Left ventricle myocardium superior (tissue), 1 donor: Measurements from ENCODE around the gene ACKR3. TPM values are rescaled to one million over a fixed set of nuclear protein-coding genes. Genes with fewer than 3 reads are reported as not detected.
A peak's percentile ranks its signal among the peaks of the same experiment; 100 is the strongest.

Experiments
- ATAC-seq: fragments of 200-7000 bp; cut with Tn5 transposase; one replicate; pipeline ENCODE4 v1.9.1; 2020; ENCODE audit warnings: mild to moderate bottlenecking, moderate library complexity
- DNase-seq: peaks from one replicate; pipeline ENCODE4 v3.0.0-alpha.2; 2020
- intact Hi-C: fragments of 100-400 bp; cut with micrococcal nuclease; formaldehyde crosslinking; loops from one replicate; pipeline ENCODE4 v1.11.0; 2022
- total RNA-seq: library from RNA; stranded (reverse); fragmentation: NEBNext Ultra II Directional; extraction: Animal tissue kit (Norgen Biotek cat#: 25700); gene quantifications from one replicate; pipeline ENCODE4 v1.2.1, GENCODE V29; 2021
- donor health status: DM: no; HTN: yes; CAD: no; lungs with severe emphysema.

The ACKR3 gene
- total RNA-seq, 1 donor from 2014 or later: 25.4 TPM

DNA sequence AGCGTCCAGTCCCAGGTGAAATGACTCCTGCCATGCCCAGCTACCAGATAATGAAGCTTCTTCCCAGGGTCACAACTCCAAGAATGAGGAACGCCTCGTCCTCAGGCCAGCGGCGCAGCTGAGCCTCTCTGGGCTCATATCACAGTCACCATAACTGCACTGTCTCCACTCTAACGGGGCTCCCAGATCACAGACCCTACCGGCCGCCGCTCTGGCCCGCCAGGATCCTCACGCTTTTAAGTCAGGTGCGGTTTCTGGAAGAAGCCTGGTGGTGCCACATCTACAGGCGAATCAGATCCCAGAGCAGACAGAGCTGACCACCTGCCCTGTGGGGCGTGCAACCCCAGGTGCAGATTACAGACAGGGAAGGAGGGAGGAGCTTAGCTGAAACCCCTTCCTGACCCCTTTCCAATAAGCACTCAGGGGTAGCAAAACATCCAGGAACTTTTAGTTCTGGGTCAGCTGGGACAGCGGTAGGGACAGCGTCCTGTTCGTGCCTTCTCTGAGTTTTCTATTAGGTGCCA is 3.7 kb upstream of the ACKR3 start:
- intact Hi-C loops: no loop called here
- ATAC-seq (no peak), DNase-seq (no peak)

DNA sequence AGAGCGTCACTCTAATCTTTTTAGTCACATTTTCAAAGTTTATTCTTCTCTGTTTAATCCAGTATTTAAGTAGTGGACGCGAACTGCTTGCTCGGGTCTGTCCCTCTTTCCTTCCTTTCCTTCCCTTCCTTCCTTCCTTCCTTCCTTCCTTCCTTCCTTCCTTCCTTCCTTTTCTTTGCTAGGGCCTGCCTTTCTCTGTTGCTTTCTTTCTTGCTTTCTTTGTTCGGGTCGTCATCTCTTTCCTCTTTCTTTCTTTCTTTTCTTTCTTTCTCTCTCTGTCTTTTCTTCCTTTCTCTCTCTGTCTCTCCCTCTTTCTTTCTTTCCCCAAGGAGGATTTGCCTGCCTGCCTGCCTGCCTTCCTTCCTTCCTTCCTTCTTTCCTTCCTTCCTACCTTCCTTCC is 3.0 kb upstream of the ACKR3 start:
- DNase-seq: no peak
- ATAC-seq: no peak
- intact Hi-C loops: no loop called here

DNA sequence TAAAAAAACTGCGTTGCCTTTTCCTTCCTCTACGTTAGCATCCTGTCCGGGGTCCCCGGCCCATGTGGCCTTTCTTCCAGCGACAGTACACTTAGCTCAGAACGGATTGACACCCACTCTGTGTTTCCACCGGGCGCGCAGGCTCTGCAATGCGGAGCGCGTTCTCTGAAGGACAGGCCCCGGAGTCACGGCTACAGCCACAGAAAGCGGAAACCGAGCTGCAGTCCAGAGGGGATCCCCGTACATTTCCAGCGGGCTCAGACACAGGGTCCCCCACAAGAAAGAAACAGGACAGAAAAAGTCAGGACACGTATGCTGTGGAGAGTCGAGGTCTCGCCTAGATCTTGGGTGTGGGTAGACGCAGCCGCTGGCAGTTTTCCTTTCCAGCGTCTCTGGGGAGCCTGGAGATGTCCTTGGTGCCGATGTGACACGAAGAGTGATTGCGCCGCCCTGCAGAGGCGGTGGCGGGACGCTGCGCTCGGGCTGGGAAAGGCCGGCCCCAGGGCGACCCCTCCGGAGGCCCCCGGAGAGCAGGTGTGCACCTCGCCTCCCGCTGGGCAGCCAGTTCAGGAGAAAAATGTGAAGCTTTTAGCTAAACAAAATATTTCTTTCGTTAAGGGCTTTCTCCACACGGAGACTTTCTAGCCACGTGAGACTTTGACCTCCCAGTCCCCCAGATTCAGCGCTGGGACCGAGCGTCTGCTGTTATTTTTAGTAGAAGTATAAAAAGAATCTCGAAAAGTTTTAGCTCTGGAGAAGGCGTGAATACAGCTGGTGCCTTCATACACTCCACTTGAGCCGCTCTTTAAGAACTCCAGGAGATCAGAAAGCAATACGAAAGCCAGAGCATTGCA is 1.3 kb upstream of the ACKR3 start:
- ATAC-seq (peak; percentile 56), DNase-seq (peak; percentile 78)
- intact Hi-C loops: no loop called here

DNA sequence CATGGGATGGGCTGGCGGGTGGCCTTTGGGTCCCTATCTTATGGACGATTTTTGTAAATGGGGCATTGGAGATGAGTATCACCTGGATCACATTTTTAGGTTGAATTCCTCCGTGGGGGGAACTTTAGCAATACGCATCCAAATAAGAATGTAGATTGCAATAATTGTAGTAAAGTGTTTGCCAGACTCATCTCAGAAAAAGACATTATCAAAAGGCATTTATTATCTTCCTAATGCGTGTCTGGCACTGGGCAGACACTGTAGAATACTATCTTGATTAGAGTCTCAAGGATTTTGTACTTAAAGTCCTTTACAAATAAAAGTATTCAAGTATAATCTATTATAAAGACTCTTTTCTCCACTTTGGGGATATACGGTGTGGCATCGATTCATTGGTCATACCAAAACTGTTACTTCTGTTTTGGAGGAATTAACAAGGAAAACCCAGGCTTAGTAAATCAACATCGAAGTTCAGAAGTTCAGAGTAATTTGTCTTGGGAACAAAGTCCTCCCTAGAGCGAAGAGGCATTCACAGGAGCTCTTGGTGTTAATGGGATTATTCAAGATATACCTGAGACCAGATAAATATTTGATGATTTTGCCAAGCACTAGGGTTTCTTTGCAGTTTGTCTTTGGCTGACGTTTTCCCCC is 578 bp upstream of the ACKR3 start:
- intact Hi-C loops: no loop called here
- ATAC-seq (no peak), DNase-seq (no peak)

DNA sequence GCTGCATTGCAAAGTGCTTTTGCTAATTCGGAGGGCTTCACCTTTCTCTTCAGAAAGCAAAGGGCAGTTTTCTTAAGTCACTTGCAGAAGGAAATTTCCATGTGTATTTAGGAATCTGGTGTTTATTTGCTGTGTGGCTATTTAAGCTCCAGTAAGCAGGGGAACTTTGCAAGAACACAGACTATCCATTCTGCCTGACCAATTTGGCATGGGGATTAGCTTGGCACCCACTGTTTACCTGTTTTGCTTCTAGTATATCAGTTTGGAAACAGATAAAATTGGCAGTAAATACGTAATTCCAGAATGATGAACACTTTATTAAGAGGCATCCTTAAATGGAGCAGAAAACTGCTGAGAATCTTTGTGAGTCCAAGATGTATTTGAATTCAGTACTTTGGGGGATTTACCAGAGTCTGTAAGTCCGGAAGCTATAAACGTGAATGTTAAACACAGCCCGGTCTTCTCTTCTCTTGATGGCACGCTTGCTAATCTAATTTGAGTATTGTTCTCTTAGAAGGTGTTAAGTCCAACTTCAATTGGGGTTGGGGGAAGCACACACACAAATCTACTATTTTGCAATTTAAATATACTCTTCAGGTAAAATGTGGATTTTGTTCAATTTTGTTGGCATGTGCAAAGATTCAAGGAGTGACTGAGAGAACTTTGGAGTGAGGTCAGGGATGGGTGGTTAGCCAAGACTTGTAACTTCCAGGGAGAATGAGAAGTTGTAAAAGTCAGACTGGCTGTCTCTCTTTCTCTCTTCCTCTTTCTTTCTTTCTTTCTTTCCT is 650 bp downstream of the ACKR3 start:
- intact Hi-C loops: loop anchor here (10.0 kb wide), 2 partner anchors 105 to 165 kb away; no protein-coding TSS in a partner anchor
- DNase-seq: no peak
- ATAC-seq: no peak

DNA sequence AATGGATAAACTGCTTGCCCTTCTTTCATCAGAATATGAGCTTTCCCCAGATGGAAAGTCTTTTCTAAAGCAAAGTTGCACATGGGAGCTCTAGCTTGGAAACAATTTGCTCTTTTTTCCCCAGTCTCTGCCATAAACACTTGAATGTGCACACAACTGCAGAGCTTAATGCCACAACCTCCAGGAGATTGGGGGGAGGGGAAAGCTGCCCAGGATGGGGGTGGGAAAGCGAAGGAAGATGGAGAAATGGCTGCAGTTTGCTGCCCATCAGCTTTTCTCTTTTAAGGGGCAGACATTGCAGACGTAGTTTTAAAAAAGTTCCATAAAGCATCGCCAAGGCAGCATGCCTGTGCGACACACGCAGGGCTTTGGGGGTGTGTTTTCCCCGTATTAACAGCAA is 1.5 kb downstream of the ACKR3 start:
- no peak for DNase-seq
- intact Hi-C loops: loop anchor here (10.0 kb wide), 2 partner anchors 104 to 164 kb away; no protein-coding TSS in a partner anchor

DNA sequence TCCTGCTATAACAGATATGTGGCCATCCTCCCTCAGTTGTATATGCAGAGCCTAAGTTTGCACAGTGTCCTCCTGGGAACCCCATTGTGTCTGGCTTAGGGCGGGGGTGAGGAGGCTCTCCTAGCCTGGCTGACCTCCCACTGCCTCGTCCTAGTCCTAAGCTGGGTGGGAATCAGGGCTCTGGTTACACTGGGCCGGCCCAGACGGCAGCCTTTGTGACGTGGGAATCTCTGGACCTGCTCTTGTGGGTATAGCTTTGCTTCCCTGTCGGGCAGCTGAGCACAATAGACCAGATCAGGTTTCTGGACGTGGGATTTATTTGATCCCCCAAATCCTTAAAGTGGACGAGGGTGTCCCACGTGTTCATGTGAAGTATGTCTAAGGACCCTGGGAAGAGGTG is 2.9 kb downstream of the ACKR3 start:
- intact Hi-C loops: loop anchor here (10.0 kb wide), 2 partner anchors 102 to 162 kb away; no protein-coding TSS in a partner anchor
- ATAC-seq (peak; percentile 9), DNase-seq (peak; percentile 58)

More for the DNA sequence above, 1.5 kb downstream of the ACKR3 start:
- ATAC-seq: no peak

DNA sequence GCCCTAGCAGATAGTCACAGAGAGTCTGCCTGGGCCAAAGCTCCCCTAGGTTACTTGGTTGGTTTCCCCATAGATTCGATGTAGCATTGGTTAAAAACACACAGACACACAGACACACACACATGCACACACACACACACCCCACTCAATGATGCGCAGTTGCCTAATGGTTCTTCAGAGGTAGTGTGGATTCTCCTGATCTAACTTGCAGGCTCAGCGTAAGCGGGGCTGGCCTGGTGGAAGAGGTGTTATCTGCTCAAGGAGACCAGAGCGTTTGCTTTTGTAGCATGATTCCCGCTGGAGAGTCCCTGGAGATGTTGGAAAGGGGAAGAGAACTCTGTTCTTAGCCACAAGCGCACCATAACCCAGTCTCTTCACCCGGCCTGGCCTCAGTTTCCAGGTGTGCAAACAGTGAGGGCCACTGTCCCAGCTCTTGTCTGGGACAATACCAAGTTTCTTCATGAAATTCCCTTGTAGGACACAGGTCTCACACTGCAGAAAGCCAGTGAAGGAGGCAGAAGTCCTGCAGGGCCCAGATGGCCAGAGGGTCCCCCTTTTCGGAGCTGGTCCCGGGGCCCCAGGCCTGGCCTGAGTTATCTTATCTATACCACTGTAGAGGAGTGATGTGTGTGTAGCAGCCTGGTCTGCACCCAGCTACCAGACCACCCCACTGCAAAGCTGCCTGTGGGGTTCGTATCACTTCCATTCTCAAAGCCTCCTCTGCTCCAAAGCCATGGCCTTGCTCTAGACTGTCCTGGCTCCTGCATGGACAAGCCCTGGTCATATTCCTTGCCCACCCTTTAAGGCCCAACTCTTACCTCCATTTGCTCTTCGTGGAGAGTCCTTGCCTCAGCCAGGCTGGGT is 3.7 kb downstream of the ACKR3 start:
- DNase-seq (no peak), ATAC-seq (no peak)
- intact Hi-C loops: loop anchor here (10.0 kb wide), 2 partner anchors 102 to 162 kb away; no protein-coding TSS in a partner anchor

DNA sequence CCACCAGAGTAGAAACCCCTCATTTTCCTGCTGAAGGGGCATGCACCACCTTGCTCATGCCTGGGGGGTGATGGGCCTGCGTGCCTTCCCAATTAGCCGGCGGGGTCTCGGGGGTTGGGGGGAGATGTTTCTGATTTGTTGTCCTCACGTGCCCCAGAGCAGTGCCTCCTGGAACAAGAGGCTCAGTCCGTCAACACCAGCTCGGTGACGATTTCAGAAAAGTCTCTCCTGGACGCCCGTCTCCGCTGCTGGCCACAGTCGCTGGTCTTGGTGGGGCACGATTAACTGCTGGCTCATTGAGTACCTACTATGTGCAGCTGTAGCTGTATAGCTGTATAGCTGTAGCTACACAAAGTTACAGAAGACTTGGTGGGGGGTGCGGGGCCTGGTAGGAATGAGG is 4.4 kb downstream of the ACKR3 start:
- intact Hi-C loops: loop anchor here (10.0 kb wide), 2 partner anchors 101 to 161 kb away; no protein-coding TSS in a partner anchor
- no peak for DNase-seq

DNA sequence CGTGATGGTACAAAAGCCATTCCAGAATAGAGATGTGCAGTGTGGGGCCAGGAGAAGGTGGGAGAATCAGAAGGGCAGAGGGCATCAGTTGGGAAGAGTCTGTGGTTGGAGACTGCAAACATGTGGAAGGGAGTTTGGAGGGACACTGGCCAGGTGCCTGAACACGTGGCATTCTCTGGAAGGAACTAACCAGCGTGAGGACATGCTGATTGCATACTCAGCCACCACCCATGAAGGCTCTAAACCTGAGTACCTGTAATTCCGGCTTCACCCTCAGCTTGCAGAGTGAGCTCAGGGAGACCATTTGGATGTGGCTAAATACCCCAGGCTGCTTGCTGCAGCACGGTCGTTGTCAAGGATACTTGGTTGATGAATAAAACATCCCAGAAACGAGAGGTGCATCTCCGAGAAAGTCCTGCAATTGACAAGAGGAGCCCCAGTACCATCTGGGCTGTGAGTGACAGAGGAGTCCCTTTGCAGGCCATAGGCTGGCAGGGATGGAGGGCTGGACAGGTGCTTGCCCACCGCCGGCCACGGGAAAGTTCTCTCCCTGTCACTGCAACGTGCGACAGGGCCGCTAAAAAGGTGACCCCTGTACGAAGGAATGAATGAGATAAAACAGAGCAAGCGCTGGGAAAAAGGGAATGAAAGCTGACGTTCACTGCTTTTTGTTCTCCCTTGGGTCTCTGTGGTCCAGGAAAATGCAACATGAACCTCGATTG is 5.0 kb downstream of the ACKR3 start:
- ATAC-seq: no peak
- no peak for DNase-seq
- intact Hi-C loops: loop anchor here (10.0 kb wide), 2 partner anchors 100 to 160 kb away; no protein-coding TSS in a partner anchor

More for the DNA sequence above, 4.4 kb downstream of the ACKR3 start:
- ATAC-seq: no peak

DNA sequence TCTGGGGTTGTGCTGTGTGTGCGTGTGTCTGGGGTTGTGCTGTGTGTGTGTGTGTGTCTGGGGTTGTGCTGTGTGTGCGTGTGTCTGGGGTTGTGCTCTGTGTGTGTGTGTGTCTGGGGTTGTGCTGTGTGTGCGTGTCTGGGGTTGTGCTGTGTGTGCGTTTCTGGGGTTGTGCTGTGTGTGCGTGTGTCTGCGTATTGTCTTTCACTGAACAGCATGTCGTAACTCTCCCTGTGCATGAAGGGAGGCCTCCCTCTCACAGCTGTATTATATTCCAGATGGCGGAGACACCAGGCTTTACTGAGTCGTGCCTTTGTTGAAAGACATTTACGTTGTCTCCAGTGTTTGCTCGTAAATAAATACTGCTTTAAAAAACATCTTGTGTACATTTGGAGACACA is 5.9 kb downstream of the ACKR3 start:
- DNase-seq: no peak
- ATAC-seq: no peak
- intact Hi-C loops: loop anchor here (10.0 kb wide), 2 partner anchors 99 to 159 kb away; no protein-coding TSS in a partner anchor

DNA sequence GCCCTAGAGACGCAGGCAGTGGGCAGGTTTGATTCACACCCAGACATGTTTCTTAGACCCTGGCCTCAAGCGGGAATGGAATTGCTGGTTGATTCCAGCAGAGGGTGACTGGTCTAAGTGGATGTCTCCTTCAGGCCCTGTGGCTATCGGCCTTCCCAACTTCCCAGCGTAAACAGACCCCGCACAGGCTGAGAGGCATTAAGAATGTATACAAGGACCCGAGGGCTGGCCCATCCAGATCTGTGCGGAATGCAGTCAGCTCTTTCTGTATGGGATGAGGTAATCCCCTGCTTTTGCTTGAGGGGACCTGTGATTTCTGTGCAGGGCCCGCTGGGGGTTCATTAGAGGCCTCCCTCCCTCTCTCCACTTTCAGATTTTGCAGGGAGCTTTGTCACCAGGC is 6.5 kb downstream of the ACKR3 start:
- intact Hi-C loops: loop anchor here (10.0 kb wide), 2 partner anchors 99 to 159 kb away; no protein-coding TSS in a partner anchor
- DNase-seq: no peak
- ATAC-seq: peak; percentile 12

DNA sequence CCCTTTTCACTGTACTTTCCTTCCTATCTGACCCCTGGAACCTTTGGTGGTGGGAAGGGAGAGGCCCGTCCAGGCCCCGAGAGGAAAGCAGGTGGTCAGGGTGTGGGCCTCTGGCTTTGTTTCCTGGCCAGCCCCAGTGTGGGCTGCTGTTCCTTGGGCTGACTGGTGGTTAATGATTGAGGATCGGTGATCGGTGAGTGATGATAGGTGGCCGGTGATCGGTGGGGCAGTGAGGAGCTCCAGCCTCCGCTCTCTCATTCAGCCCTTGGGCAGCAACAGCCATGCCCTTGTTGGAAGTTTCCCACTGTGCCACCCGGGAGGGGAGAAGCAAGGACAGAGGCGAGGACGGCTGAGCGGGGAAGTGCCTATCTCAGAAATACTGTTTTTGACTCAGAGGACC is 7.3 kb downstream of the ACKR3 start:
- no peak for DNase-seq
- intact Hi-C loops: loop anchor here (10.0 kb wide), 2 partner anchors 98 to 158 kb away; no protein-coding TSS in a partner anchor
- ATAC-seq: no peak

DNA sequence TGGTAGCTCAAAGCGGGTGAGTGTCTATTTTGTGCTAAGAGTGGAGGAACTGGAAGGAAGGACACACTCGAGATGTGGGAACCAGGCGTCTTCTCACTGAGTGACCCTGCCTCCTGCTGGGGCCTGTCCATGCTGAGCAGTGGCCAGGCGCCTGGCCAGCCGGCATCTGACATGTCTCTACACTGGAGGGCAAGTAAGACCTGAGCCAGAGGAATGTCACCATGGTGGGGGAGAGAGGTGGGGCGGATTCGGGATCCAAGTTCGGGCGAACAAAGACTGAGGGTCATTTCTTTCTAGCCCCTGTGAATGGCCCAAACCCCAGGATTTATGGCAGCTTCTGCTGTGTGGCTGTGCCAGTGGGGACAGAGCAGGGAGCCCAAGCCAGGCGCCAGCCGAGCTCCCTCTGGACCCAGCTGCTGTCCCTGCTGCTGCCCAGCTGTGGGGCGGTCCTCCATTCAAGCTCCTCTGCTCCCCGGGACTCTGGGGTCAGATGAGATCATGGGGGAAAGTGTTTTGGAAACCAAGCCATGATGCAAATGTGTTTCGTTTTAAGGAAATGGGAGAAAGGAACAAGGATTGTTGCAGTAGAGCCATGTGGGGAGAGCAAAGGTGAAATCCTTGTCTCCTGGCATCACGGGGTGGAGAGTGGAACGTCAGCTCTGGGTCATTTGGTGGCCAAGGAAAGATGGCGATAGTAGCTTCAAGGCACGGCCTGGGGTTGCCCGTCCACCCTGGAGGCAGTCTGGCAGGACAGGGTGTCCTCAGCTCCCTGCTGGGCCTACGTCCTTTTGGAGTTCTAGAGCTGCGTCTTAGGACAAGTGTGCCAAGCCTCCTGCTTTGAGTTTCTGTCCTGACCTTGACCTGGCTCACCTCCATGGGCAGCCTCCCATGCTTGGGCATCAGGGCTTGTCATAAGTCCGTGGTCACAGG is 8.1 kb downstream of the ACKR3 start:
- DNase-seq (peak; percentile 59), ATAC-seq (peak; percentile 49)
- intact Hi-C loops: loop anchor here (10.0 kb wide), 2 partner anchors 97 to 157 kb away; no protein-coding TSS in a partner anchor

DNA sequence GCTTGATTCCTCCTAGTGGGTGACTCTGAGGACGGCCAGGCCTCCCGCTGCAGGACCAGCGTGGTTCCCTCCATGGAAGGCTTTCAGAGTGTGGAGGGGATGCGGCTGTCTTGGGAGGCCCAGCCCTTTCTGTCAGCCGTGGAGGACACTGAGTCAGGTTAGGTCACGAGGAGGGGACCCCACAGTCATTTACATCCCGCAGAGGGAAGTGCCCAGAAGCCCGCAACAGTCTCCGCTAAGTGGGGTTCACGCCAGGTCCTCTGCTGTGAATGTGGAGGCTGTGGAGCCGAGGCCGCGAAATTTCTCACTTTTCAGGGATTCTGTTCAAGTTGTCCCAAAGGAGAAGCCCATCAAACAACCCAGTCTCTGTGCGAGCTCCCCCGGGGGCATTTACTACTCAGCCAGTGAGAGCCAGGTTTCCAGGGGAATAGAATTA is 8.8 kb downstream of the ACKR3 start:
- intact Hi-C loops: loop anchor here (10.0 kb wide), 2 partner anchors 96 to 156 kb away; no protein-coding TSS in a partner anchor
- ATAC-seq (no peak), DNase-seq (no peak)
